ENCODE measurements around the gene TMCC1. TPM values are rescaled to one million over a fixed set of nuclear protein-coding genes. Genes with fewer than 3 reads are reported as not detected.

TMCC1 gene
- total and polyA plus RNA-seq, 4 donors = 10.2 to 60.0 (median 11.0) TPM

GRCh38 chr3:129653019-129653418 is 240.5 kb downstream of the TMCC1 start:
- no peaks in the 10 kb centered on the region for H3K9me3 ChIP-seq (ENCODE audit: control insufficient read depth in 4 of 4, low read length in 3 of 4)
- H3K4me3 ChIP-seq (ENCODE audit: low read depth in 1 of 3, low read length in 3 of 3) = no peak overlapping the region
- H3K27me3 ChIP-seq (ENCODE audit: control insufficient read depth in 4 of 4, insufficient read depth in 4 of 4, low read length in 3 of 4) = no peaks in the 10 kb centered on the region
- peaks cover 5 to 28% (median 6%) of the 10 kb centered on the region in 4 donors for H3K36me3 ChIP-seq (ENCODE audit: control insufficient read depth in 4 of 4, insufficient read depth in 3 of 4, low read depth in 1 of 4, low read length in 3 of 4)
- 87% methylated on average over 1 of the region's 1 CpG for WGBS
- TF ChIP-seq RXRA (IDR thresholded peaks at IDR 0.05) (no peak), HNF4G (IDR thresholded peaks at IDR 0.05) (no peak), RAD21 (IDR thresholded peaks at IDR 0.05) (no peak), HNF4A (conservative IDR thresholded peaks at IDR 0.05) (no peak), YY1 (IDR thresholded peaks at IDR 0.05) (no peak), ATF3 (IDR thresholded peaks at IDR 0.05) (no peak), EGR1 (IDR thresholded peaks at IDR 0.05; ENCODE audit: low read depth in 2 of 2) (no peak), FOXA2 (IDR thresholded peaks at IDR 0.05) (no peak), TAF1 (conservative IDR thresholded peaks at IDR 0.05) (no peak)
- no peak overlapping the region for H3K9ac ChIP-seq (ENCODE audit: low read depth in 1 of 2, low read length in 2 of 2)
- DNase-seq (ENCODE audit: low spot score) = no peak
- H3K27ac ChIP-seq (ENCODE audit: low read depth in 1 of 2, low read length in 2 of 2) = no peak overlapping the region
- H3K4me1 ChIP-seq (ENCODE audit: control insufficient read depth in 4 of 4, insufficient read depth in 4 of 4, low read length in 3 of 4) = peaks cover 3 to 29% (median 7%) of the 10 kb centered on the region in 4 donors

GRCh38 chr3:129651435-129652202 is 241.9 kb downstream of the TMCC1 start:
- Histone ChIP-seq H3K27ac (ENCODE audit: low read depth in 1 of 2, low read length in 2 of 2) (no peak overlapping the region), H3K9ac (ENCODE audit: low read depth in 1 of 2, low read length in 2 of 2) (no peak overlapping the region), H3K4me3 (ENCODE audit: low read depth in 1 of 3, low read length in 3 of 3) (no peak overlapping the region), H3K27me3 (ENCODE audit: control insufficient read depth in 4 of 4, insufficient read depth in 4 of 4, low read length in 3 of 4) (no peaks in the 10 kb centered on the region), H3K4me1 (ENCODE audit: control insufficient read depth in 4 of 4, insufficient read depth in 4 of 4, low read length in 3 of 4) (peaks cover 0 to 16% (median under 1%) of the 10 kb centered on the region in 4 donors), H3K36me3 (ENCODE audit: control insufficient read depth in 4 of 4, insufficient read depth in 3 of 4, low read depth in 1 of 4, low read length in 3 of 4) (peaks cover 5 to 28% (median 6%) of the 10 kb centered on the region in 4 donors), H3K9me3 (ENCODE audit: control insufficient read depth in 4 of 4, low read length in 3 of 4) (no peaks in the 10 kb centered on the region)
- TF ChIP-seq, protein P1, sequence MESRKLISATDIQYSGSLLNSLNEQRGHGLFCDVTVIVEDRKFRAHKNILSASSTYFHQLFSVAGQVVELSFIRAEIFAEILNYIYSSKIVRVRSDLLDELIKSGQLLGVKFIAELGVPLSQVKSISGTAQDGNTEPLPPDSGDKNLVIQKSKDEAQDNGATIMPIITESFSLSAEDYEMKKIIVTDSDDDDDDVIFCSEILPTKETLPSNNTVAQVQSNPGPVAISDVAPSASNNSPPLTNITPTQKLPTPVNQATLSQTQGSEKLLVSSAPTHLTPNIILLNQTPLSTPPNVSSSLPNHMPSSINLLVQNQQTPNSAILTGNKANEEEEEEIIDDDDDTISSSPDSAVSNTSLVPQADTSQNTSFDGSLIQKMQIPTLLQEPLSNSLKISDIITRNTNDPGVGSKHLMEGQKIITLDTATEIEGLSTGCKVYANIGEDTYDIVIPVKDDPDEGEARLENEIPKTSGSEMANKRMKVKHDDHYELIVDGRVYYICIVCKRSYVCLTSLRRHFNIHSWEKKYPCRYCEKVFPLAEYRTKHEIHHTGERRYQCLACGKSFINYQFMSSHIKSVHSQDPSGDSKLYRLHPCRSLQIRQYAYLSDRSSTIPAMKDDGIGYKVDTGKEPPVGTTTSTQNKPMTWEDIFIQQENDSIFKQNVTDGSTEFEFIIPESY (IDR thresholded peaks at IDR 0.05) = no peak
- TF ChIP-seq NR2F2 (IDR thresholded peaks at IDR 0.05) (no peak), HNF4A (conservative IDR thresholded peaks at IDR 0.05) (no peak), HNF4G (IDR thresholded peaks at IDR 0.05) (no peak), JUND (IDR thresholded peaks at IDR 0.05) (peak; percentile 70 to 71), RXRA (IDR thresholded peaks at IDR 0.05) (no peak)
- TF ChIP-seq, protein P2, sequence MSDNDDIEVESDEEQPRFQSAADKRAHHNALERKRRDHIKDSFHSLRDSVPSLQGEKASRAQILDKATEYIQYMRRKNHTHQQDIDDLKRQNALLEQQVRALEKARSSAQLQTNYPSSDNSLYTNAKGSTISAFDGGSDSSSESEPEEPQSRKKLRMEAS (IDR thresholded peaks at IDR 0.05) = no peak
- TF ChIP-seq, protein P3, sequence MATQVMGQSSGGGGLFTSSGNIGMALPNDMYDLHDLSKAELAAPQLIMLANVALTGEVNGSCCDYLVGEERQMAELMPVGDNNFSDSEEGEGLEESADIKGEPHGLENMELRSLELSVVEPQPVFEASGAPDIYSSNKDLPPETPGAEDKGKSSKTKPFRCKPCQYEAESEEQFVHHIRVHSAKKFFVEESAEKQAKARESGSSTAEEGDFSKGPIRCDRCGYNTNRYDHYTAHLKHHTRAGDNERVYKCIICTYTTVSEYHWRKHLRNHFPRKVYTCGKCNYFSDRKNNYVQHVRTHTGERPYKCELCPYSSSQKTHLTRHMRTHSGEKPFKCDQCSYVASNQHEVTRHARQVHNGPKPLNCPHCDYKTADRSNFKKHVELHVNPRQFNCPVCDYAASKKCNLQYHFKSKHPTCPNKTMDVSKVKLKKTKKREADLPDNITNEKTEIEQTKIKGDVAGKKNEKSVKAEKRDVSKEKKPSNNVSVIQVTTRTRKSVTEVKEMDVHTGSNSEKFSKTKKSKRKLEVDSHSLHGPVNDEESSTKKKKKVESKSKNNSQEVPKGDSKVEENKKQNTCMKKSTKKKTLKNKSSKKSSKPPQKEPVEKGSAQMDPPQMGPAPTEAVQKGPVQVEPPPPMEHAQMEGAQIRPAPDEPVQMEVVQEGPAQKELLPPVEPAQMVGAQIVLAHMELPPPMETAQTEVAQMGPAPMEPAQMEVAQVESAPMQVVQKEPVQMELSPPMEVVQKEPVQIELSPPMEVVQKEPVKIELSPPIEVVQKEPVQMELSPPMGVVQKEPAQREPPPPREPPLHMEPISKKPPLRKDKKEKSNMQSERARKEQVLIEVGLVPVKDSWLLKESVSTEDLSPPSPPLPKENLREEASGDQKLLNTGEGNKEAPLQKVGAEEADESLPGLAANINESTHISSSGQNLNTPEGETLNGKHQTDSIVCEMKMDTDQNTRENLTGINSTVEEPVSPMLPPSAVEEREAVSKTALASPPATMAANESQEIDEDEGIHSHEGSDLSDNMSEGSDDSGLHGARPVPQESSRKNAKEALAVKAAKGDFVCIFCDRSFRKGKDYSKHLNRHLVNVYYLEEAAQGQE (IDR thresholded peaks at IDR 0.05) = no peak
- TF ChIP-seq, protein P4, sequence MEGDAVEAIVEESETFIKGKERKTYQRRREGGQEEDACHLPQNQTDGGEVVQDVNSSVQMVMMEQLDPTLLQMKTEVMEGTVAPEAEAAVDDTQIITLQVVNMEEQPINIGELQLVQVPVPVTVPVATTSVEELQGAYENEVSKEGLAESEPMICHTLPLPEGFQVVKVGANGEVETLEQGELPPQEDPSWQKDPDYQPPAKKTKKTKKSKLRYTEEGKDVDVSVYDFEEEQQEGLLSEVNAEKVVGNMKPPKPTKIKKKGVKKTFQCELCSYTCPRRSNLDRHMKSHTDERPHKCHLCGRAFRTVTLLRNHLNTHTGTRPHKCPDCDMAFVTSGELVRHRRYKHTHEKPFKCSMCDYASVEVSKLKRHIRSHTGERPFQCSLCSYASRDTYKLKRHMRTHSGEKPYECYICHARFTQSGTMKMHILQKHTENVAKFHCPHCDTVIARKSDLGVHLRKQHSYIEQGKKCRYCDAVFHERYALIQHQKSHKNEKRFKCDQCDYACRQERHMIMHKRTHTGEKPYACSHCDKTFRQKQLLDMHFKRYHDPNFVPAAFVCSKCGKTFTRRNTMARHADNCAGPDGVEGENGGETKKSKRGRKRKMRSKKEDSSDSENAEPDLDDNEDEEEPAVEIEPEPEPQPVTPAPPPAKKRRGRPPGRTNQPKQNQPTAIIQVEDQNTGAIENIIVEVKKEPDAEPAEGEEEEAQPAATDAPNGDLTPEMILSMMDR (IDR thresholded peaks at IDR 0.05; ENCODE audit: low read depth, low read length, missing input control) = no peak
- no peak for DNase-seq (ENCODE audit: low spot score)
- 83% methylated on average over 8 of the region's 8 CpGs for WGBS

All from liver (tissue), 9 donors.